DOHH2 (cell line): ENCODE data around the gene ADSL.

Source experiments
- CTCF ChIP-seq: fragments of 200-600 bp; sonication (generic); IDR thresholded peaks from one replicate; pipeline ENCODE4 v1.5.1; 2014; ENCODE audit warnings: antibody characterized with exemption, mild to moderate bottlenecking, low read depth, low read length; ENCODE audit not compliant: poor library complexity, severe bottlenecking
- EZH2phosphoT487 ChIP-seq: fragments of 200-600 bp; sonication (generic); IDR thresholded peaks from 2 replicates; pipeline ENCODE4 v1.6.1; 2017; ENCODE audit warnings: borderline replicate concordance, mild to moderate bottlenecking, antibody characterized with exemption, low read length, moderate library complexity, mixed read lengths

- TF ChIP-seq CTCF = no peak
- TF ChIP-seq EZH2phosphoT487 = no peak
These were observed at the start of gene ADSL for GRCh38 chr22:40346185-40347118.
